ENCODE data around the gene BICD1.

The BICD1 gene

DNA sequence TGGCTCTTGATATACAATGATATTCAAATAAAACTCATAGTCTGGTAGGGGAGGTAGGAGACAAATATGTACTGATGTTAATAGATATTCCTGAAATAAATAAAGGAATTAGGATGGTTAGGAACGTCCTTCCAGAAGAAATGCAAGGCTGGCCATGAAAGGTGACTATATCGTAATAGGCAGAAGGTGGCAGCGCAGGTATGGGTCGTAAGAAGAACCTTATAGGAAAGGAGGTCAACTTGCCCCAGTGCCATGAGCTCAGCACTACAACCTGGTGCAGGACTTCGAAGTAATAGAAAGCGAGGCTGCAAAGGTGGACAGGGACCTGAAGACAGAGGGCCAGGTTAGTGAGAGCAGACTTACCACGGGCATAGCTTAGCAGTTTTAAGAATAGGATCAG, 237.4 kb downstream of the BICD1 start:
- no peak for DNase-seq (ENCODE audit: low read depth in 2 of 2)

DNA sequence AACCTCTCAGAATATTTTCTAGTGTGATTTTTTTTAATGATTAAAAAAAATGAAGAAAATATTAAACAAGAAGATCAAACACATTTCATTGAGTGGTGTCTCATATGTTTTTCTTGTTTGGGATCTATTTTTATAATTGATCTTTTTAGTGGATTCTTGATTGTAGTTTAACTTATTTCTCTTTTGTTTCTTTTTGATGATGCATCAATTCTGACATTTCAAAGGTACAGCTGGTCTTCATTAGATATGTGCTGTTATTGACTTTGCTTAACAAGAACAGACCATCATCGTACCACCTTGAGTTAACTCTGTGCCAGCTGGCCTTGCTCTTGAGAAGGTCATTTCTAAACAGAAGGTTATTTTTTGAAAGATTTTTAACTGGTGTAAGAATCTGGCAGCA, 246.9 kb downstream of the BICD1 start:
- DNase-seq (ENCODE audit: low read depth in 2 of 2), result no peak

DNA sequence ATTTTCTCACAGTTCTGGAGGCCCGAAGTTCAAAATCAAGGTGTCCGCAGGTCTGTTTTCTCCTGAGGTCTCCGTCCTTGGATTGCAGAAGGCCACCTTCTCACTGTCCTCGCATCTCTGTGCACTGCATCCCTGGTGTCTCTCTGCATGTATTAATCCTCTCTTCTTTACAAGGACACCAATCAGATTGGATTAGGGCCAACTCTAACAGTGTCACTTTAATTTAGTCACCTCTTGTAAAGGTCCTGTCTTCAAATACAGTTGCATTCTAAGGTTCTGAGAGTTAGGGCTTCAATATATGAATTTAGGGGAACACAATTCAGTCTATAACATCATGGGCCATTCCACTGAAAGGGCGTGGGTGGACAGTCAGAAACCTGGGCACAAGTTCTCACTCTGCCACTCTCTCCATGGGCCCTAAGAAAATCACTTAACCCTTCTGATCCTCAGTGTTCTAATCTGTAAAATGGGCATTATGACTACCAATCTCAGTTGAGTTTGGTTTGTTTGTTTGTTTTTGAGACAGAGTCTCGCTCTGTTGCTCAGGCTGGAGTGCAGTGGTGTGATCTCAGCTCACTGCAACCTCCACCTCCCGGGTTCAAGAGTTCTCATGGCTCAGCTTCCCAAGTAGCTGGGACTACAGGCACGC, 251.1 kb downstream of the BICD1 start:
- DNase-seq (ENCODE audit: low read depth in 2 of 2), result no peak

DNA sequence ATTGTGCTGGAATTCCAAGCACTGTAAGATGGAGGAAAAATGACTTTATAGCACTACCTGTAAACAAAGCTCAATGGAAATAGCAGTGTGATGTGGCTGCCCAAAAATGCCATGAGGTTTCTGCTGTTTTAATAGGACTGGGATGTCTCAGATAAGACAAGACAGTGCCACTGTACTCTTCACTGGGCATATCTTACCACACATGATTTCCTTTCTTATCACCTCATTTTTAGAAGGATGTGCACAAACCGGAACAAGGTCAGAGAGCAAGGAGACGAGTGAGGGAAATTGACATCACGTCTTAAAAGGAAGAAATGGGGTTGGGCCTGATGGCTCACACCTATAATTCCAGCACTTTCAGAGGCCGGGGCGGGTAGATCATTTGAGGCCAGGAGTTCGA, 254.3 kb downstream of the BICD1 start:
- DNase-seq (ENCODE audit: low read depth in 2 of 2), result no peak

DNA sequence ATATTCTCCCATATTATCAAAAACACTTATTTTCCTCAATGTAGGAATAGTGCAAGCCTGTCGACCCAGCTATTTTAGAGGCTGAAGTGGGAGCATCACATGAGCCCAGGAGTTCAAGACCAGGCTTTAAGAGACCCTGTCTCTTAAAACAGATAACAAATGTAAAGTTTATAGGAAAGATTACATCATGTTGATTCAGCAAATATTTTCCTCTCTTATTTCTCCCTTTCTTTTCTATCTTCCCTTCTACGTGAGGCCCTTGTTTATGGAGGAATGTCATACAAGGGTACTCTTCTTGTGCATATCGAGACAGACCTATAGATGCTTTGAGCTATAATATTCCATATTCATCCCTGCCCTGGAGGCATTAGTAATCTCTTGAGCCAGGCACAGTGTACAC, 256.2 kb downstream of the BICD1 start:
- no peak for DNase-seq (ENCODE audit: low read depth in 2 of 2)

DNA sequence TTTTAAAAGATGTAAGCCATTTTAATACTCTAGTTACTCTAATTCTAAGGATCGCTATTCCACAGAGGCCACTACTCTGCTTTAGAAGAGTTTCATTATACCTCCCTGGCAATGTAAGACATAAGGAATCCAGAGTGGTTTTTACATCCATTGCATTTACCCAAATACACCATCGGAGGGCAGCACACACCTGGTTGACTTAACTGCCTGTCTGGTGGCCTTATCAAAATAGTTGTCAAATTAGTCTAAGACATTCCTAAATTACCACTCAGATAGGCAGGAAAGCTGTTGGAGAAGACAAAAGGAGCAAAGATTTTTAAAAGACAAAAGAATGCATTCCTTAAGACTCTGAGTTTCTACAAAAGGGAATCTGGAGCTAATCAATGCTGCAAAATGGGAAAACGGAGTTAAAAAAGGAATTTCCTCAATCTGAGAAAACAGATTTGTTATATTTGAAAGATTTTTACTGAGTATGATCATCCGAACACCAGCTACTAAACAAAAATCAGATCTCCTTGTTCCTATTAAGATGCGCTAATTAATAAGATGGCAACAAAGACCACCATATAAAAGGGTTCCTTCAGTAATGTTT, 258.9 kb downstream of the BICD1 start:
- no peak for DNase-seq (ENCODE audit: low read depth in 2 of 2)

DNA sequence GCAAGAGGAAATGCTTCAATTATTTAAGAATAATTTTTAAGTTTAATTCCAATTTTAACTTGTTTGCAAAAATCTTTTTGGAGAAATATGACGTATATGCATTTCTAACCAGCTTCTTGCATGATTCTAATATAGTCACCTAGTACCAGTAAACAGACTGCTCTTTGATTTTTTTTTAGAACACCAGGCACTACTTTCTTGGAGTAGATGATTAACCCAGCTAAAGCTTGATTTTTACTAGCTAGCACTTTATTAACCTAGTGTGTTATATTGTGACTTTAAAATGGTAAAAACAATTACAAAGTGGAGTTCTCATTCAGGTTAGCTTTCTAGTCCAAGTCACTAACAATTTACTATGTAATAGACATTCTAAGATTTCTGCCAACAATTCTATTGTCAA, 260.1 kb downstream of the BICD1 start:
- no peak for DNase-seq (ENCODE audit: low read depth in 2 of 2)

DNA sequence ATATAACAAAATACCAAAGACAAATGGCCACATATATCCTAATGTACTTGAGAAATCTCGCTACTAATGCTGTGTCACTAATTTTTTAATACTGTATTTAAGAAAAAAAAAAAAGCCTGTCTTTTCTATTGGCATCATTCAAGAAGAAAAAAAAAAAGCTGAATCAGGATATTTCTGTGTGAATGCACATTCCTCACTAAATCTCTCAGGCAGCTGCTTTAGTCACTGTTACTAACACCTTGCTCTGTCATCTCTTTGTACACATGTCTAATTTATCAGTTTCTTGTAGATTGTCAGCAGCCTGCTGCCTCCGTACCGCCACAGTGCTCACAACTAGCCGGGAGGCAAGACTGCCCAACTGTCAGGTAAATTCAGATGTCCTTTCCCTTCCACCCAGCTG, 260.7 kb downstream of the BICD1 start:
- no peak for DNase-seq (ENCODE audit: low read depth in 2 of 2)

DNA sequence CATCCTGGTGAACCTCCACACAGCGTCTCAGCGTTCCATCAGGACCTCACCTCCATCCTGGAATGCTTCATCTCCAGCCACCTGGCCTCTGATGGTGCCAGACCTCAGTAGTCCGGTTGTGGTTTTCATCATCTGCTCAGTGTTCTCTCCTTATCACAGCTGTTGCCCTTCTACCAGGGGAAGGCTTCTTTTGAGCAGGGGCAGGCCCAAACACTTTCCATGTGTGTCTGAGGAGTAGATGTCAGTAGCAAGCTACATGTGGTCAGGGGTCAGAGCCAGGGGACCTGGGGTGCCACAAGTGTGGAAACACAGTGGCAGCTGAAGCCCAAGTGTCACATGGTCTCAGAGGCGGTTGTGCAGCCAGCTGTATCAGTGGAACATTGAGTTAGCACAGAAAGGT, 262.6 kb downstream of the BICD1 start:
- no peak for DNase-seq (ENCODE audit: low read depth in 2 of 2)

DNA sequence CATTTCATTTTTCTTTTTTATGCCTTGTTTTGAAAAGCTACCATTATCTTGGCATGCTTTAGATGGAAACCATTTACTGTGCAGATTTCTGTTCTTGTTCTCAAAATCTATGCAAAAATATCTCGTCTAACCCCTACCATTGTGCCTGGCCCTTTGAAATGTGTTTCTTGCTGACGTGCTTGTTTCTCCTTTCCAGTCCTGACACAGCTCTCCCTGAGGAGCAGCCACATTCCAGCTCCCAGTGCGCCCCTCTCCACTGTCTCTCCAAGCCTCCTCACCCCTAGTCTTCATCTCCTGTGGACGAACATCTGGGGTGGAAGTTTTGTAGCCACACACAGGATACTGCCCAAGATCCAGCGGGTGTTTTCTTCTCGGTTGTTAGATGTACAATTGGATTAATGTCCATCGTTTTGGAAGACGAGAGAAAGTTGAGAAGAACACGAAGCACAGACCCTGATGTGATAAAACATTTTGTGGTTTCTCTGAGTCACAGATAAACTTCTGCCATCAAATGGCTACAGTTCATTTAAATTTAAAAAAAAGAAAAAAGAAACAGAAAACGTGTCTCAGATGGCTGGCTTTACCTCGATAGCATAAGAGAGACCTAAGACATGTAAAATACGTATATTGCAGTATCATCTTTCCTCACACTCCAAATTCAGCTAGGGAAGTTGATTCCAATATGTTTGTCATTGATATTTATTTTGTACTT, 270.9 kb downstream of the BICD1 start:
- DNase-seq (ENCODE audit: low read depth in 2 of 2), result no peak

DNA sequence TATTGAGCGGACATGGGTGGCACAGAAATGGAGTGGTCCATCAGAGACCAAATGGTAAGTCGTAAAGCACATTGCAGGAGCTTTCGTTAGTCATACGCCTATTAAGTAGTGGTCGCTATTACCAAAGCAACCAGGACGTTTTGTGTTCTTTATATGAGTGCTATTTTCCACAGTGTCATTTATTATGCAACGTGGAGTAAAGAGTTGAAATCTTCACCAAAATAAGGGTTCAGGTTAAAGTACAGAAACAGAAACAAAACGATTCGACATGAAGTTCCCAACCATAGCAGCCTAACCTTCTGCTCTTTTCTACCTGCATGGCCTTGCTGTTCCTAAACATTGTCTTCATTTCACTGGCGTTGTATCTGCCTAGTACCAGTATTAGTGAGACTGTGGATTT, 272.6 kb downstream of the BICD1 start:
- DNase-seq (ENCODE audit: low read depth in 2 of 2), result no peak

DNA sequence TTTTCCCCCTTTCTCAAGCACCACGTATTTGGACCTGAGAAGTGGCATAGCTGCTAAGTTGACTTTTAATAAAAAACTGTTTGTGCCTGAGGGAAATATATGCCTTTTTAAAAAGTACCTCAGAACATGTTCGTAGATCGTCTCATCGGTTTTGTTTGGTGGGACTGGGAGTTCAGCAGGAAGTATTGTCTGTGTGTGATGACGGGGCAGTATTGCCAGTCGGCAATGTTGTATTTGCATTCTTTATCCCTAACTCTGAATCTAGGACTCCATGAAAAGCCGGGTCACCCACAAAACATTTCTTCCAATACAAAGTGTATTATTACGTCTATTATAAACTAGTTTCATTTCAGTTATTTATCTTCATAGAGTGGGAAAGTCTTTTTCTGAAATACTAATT, 273.0 kb downstream of the BICD1 start:
- DNase-seq (ENCODE audit: low read depth in 2 of 2), result no peak

DNA sequence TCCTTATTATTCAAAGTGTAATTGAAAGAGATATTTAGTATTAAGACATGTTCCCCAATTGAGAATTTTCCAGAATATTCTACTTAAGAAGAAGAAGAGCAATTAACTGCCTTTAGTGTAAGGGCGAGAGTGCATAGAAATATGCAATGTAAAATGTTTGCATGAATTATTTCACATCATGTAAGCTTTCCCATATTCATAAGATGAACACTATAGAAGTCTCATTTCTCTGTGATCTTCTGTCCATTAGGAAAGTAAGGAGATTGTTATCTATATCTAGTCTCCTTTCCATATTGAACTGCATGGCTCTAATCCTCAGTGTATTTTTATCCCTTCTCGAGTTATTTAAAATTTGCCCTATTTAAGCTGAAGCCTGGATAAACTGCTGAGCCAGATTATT, 275.6 kb downstream of the BICD1 start:
- DNase-seq (ENCODE audit: low read depth in 2 of 2), result no peak

DNA sequence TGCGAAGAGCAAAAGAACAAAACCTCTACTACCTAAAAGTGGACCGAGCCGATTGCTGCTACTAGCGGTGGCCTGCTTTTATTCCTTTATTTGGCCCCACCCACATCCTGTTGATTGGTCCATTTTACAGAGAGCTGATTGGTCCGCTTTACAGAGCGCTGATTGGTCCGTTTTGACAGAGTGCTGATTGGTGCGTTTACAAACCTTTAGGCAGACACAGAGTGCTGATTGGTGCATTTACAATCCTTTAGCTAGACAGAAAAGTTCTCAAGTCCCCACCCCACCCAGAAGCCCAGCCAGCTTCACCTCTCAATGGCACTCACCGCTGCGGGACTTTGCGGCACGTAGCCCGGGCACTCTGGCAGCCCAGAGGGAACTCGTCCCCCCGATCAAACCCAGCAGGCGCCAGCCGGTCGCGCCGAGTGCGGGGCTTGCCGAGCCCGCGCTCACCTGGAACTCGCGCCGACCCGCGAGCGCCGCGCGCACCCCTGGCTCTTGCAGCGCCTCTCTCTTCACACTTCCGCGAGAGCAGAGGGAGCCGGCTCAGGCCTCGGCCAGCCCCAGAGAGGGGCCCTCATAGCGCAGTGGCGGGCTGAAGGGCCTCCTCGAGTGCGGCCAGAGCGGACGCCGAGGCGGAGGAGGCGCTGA, 284.0 kb downstream of the BICD1 start:
- peak in 1 of 2 donors; percentile 12 for DNase-seq (ENCODE audit: low read depth in 2 of 2)

DNA sequence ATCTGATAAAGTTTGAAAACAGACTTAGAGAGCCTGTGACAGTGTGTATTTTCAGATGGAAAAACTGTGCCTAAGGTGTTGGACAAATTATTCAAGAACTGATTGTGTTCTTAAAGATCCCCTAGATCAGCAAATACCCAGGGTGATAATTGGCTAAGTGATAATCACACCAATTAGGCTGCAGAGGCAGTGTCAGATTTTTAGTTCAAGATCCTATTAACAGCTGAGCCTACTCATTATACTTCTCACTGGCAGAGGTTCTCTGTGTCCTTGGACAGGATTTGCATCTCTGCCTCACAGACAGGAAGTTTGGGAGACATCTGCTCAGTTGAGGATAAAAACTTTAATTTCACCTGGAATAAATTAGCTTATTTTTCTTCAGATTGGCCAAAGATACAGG, 288.4 kb downstream of the BICD1 start:
- DNase-seq (ENCODE audit: low read depth in 2 of 2), result no peak

DNA sequence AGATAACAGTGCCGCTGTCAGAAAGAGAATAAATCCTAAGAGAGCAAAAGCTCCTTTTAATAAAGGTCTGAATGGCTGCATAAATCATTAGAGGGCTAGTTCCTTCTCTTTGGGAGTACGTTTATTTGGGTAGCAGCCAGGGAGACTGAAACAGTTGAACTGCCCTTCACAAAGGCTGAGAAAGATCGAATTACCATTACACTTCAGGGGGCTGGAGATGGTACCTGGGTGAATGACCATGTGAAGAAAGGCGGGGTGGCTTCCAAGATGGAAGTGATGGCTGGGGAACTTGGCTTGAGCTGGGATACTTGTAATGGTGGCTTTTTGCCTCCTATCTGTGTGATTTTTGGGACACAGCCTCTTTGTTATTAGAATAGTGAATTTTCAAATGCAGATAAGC, 291.0 kb downstream of the BICD1 start:
- DNase-seq (ENCODE audit: low read depth in 2 of 2), result no peak

DNA sequence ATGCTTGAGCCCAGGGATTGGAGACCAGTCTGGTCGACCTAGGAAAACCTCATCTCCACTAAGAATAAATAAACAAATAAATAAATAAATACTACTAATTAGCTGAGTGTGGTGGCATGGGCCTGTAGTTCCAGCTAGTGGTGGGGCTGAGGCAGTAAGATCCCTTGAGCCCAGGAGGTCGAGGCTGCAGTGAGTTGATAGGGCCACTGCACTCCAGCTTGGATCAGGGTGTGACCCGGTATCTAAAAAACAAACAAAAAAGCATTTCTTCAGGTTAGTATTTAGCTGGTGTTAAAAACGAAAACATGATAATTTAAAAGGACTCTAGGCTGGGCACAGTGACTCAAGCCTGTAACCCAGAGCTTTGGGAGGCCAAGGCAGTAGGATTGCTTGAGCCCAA, 291.5 kb downstream of the BICD1 start:
- no peak for DNase-seq (ENCODE audit: low read depth in 2 of 2)

DNA sequence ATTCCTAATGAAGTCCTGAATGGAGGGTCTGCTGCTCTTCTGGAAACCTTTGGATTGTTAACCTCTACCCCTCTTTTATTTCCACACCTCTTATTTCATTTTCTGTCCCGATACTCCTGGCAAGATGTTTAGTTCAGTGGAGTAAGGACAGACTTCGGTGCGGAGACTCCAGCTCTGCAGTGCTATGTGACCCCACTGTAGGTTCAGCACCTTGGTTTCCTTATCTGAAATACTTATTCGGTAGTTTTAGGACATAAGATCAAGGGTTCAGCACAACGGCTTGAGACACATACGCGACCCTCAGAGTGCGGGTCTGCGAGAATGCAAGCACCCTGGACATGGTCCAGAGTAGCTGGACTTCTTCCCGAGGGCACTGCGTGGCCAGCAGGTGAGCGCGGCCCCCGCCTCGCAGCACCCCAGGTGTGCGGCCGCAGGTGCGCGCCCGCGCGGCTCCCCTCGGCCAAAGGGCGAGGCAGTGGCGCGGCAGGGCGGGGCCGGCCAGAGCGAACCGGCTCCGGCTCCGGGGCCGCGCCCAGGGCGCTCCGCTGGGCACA, 292.2 kb downstream of the BICD1 start:
- DNase-seq (ENCODE audit: low read depth in 2 of 2), result no peak

DNA sequence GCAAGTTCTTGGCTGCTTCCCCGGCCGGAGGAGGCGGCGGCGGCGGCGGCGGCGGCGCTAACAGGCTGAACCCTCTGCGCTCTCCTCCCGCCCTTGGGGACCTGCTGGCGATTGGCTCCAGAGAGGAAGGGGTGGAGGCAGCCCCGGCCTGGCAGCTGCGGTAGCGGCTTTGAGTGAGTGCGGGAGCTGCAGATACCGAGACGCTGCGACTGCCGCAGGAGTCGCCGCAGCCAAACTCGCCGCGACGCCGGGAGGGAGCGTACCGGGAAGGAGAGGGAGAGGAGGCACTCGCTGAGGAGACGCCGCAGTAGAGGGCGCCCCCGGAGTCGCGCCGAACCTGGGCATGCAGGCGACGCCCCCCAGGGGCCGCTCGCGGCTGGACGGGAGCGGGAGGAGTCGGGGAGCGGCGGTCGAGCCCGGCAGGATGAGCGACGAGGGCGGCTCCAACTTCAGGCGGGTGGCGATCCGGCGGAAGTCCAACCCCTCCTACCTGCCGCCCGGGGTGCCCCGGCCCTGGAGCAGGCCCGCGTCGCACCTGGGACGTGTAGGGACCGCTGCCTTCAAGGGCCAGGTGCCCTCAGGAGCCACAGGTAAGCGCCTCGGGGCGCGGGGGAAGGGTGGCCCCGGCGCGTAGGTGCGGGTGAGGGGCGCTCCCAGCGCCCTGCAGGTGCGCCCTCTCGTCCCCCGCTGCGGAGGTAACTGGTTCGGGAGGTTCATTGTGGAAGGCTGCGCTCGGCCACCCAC, 292.9 kb downstream of the BICD1 start, which contains the start of gene FGD4:
Gene FGD4 (plus strand): TSS at position 189 of the 744 bp plus-strand sequence.
- DNase-seq (ENCODE audit: low read depth in 2 of 2), result peak in 1 of 2 donors; percentile 38

DNA sequence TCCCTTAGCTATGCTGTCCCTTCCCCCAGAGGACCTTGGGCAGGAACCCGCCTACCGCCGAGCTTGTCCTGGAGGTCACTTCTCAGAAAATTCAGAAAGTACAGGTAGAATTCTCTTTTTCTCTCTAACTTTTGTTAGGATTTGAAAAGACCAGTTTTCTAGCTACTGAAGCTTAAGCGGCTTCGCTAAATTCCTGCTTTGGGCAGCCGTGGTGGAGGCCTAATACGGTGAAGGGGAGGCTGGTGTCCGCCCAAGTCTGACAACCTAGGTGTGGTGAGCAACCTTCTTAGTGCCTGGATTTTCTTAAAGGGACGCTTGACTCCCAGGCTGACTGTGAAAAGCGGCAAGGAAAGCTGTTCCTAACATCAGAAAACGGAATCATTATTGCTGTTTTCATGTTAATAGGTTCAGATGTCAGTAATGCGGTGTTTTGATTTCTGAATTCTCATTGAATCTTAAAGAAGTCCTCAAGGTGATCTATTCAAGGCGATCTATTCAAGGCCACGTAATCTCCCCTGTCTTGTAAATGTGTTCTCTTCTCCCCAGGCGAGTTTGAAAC, 293.5 kb downstream of the BICD1 start:
- DNase-seq (ENCODE audit: low read depth in 2 of 2), result no peak

DNA sequence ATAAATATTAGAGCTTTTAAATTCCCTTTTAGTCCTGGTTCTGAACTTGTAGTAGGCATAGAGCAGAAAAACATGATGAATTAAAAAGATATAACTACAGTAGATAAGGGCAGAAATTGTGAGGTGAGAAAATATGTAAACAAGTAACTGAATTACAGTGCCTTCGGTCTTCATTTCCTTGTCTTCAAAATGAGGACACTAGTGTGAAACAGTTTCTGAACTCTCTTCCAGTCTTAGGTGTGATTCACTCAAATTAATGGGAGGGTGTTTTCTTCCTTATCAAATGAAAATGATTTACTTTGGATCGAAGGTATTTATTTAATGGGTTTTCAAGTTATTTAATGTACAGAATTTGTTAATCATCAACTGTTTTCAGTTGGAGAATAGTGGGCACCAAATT, 294.2 kb downstream of the BICD1 start:
- no peak for DNase-seq (ENCODE audit: low read depth in 2 of 2)
